H1 (cell line): ENCODE data around the gene RERE. TPM values are rescaled to one million over a fixed set of nuclear protein-coding genes. Genes with fewer than 3 reads are reported as not detected.

Experiments used
- KDM4A ChIP-seq: IDR thresholded peaks from one replicate; pipeline ENCODE4 v1.7.1; 2012; ENCODE audit warnings: low read depth, mild to moderate bottlenecking, moderate library complexity, low read length, inconsistent platforms; ENCODE audit not compliant: severe bottlenecking
- SIRT6 ChIP-seq: IDR thresholded peaks from one replicate; pipeline ENCODE4 v1.7.1; 2012; ENCODE audit warnings: low read length, inconsistent platforms
- polyA plus RNA-seq, 7 experiments: library from polyadenylated mRNA; depleted of rRNA in 3 of 7; stranded (reverse) in 5 of 7; unstranded in 2 of 7; fragments of >200 nt in 5 of 7; fragments of 200-250 nt in 2 of 7; gene quantifications; 1 replicate in 5 of 7; 2 replicates in 1 of 7; 4 replicates in 1 of 7; pipeline versions ENCODE4 v1.2.1 to v1.2.3, GENCODE V29; 2011 to 2013; ENCODE audit warnings: missing spikeins in 2 of 7, mixed read lengths in 2 of 7
- total RNA-seq: library from RNA; stranded (reverse); fragmentation: NEBNext Ultra II Directional; extraction: Animal tissue kit (Norgen Biotek cat#: 25700); gene quantifications from 2 replicates; pipeline ENCODE4 v1.2.1, GENCODE V29; 2021
- TF ChIP-seq, protein P1 (sequence below): fragments of 300-600 bp; sonication (generic); IDR thresholded peaks from 2 replicates; pipeline ENCODE4 v1.7.1; 2012; ENCODE audit warnings: low read length, moderate library complexity, mild to moderate bottlenecking, inconsistent platforms; ENCODE audit not compliant: insufficient replicate concordance

RERE gene
- total and polyA plus RNA-seq, 2 of the 8 experiments (the other 6 are each of a cell fraction or from before 2014, with no cell fraction given): 15.3 to 142 TPM

- TF ChIP-seq, protein P1, sequence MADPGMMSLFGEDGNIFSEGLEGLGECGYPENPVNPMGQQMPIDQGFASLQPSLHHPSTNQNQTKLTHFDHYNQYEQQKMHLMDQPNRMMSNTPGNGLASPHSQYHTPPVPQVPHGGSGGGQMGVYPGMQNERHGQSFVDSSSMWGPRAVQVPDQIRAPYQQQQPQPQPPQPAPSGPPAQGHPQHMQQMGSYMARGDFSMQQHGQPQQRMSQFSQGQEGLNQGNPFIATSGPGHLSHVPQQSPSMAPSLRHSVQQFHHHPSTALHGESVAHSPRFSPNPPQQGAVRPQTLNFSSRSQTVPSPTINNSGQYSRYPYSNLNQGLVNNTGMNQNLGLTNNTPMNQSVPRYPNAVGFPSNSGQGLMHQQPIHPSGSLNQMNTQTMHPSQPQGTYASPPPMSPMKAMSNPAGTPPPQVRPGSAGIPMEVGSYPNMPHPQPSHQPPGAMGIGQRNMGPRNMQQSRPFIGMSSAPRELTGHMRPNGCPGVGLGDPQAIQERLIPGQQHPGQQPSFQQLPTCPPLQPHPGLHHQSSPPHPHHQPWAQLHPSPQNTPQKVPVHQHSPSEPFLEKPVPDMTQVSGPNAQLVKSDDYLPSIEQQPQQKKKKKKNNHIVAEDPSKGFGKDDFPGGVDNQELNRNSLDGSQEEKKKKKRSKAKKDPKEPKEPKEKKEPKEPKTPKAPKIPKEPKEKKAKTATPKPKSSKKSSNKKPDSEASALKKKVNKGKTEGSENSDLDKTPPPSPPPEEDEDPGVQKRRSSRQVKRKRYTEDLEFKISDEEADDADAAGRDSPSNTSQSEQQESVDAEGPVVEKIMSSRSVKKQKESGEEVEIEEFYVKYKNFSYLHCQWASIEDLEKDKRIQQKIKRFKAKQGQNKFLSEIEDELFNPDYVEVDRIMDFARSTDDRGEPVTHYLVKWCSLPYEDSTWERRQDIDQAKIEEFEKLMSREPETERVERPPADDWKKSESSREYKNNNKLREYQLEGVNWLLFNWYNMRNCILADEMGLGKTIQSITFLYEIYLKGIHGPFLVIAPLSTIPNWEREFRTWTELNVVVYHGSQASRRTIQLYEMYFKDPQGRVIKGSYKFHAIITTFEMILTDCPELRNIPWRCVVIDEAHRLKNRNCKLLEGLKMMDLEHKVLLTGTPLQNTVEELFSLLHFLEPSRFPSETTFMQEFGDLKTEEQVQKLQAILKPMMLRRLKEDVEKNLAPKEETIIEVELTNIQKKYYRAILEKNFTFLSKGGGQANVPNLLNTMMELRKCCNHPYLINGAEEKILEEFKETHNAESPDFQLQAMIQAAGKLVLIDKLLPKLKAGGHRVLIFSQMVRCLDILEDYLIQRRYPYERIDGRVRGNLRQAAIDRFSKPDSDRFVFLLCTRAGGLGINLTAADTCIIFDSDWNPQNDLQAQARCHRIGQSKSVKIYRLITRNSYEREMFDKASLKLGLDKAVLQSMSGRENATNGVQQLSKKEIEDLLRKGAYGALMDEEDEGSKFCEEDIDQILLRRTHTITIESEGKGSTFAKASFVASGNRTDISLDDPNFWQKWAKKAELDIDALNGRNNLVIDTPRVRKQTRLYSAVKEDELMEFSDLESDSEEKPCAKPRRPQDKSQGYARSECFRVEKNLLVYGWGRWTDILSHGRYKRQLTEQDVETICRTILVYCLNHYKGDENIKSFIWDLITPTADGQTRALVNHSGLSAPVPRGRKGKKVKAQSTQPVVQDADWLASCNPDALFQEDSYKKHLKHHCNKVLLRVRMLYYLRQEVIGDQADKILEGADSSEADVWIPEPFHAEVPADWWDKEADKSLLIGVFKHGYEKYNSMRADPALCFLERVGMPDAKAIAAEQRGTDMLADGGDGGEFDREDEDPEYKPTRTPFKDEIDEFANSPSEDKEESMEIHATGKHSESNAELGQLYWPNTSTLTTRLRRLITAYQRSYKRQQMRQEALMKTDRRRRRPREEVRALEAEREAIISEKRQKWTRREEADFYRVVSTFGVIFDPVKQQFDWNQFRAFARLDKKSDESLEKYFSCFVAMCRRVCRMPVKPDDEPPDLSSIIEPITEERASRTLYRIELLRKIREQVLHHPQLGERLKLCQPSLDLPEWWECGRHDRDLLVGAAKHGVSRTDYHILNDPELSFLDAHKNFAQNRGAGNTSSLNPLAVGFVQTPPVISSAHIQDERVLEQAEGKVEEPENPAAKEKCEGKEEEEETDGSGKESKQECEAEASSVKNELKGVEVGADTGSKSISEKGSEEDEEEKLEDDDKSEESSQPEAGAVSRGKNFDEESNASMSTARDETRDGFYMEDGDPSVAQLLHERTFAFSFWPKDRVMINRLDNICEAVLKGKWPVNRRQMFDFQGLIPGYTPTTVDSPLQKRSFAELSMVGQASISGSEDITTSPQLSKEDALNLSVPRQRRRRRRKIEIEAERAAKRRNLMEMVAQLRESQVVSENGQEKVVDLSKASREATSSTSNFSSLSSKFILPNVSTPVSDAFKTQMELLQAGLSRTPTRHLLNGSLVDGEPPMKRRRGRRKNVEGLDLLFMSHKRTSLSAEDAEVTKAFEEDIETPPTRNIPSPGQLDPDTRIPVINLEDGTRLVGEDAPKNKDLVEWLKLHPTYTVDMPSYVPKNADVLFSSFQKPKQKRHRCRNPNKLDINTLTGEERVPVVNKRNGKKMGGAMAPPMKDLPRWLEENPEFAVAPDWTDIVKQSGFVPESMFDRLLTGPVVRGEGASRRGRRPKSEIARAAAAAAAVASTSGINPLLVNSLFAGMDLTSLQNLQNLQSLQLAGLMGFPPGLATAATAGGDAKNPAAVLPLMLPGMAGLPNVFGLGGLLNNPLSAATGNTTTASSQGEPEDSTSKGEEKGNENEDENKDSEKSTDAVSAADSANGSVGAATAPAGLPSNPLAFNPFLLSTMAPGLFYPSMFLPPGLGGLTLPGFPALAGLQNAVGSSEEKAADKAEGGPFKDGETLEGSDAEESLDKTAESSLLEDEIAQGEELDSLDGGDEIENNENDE: no peak
- TF ChIP-seq KDM4A (no peak), SIRT6 (no peak)
These were observed 238.5 kb downstream of the RERE start (continued) for GRCh38 chr1:8578936-8579335.
